ENCODE results near the gene SNAPC2.
"Not testable (repeated sequence)": the region's sequence is repeated elsewhere in the genome, so short reads cannot be mapped to it uniquely, and the experiment has no call there.

Gene SNAPC2

GRCh38 chr19:7893362-7894101, 26.6 kb upstream of the SNAPC2 start:
- peak in 2 of 3 donors; percentile 52 to 68 for DNase-seq
- H3K36me3 ChIP-seq (ENCODE audit: control insufficient read depth in 4 of 4, insufficient read depth in 4 of 4, low read length in 3 of 4); H3K9me3 ChIP-seq (ENCODE audit: control extremely low read depth in 1 of 5, control insufficient read depth in 4 of 5, insufficient read depth in 2 of 5, low read depth in 1 of 5, low read length in 4 of 5); H3K4me3 ChIP-seq (ENCODE audit: control insufficient read depth in 1 of 7, extremely low read depth in 1 of 7, insufficient read depth in 4 of 7, low read depth in 2 of 7, low read length in 6 of 7); CTCF ChIA-PET; POLR2A ChIA-PET; H3K27ac ChIP-seq (ENCODE audit: insufficient read depth in 1 of 2, low read depth in 1 of 2, low read length in 2 of 2, poor library complexity in 1 of 2, severe bottlenecking in 2 of 2); H3K4me1 ChIP-seq (ENCODE audit: control extremely low read depth in 1 of 4, control insufficient read depth in 4 of 4, insufficient read depth in 4 of 4, low read length in 3 of 4): not testable (repeated sequence)
- WGBS (ENCODE audit: insufficient coverage), result 83% methylated on average over 10 of the region's 18 CpGs
- peaks cover 0 to 17% (median 7%) of the 10 kb centered on the region in 5 experiments for H3K27me3 ChIP-seq (replicated peaks in 2 of 5; ENCODE audit: control insufficient read depth in 4 of 5, insufficient read depth in 5 of 5, low read length in 4 of 5)

GRCh38 chr19:7894612-7895309, 25.4 kb upstream of the SNAPC2 start:
- no peak for DNase-seq
- Histone ChIP-seq H3K27ac (ENCODE audit: insufficient read depth in 1 of 2, low read depth in 1 of 2, low read length in 2 of 2, poor library complexity in 1 of 2, severe bottlenecking in 2 of 2) (no peak overlapping the region), H3K4me1 (ENCODE audit: control extremely low read depth in 1 of 4, control insufficient read depth in 4 of 4, insufficient read depth in 4 of 4, low read length in 3 of 4) (peaks cover 0 to 3% (median 0%) of the 10 kb centered on the region in 4 experiments), H3K4me3 (ENCODE audit: control insufficient read depth in 1 of 7, extremely low read depth in 1 of 7, insufficient read depth in 4 of 7, low read depth in 2 of 7, low read length in 6 of 7) (no peak overlapping the region), H3K27me3 (replicated peaks in 2 of 5; ENCODE audit: control insufficient read depth in 4 of 5, insufficient read depth in 5 of 5, low read length in 4 of 5) (peaks cover 0 to 6% (median 3%) of the 10 kb centered on the region in 5 experiments), H3K36me3 (ENCODE audit: control insufficient read depth in 4 of 4, insufficient read depth in 4 of 4, low read length in 3 of 4) (no peaks in the 10 kb centered on the region), H3K9me3 (ENCODE audit: control extremely low read depth in 1 of 5, control insufficient read depth in 4 of 5, insufficient read depth in 2 of 5, low read depth in 1 of 5, low read length in 4 of 5) (no peaks in the 10 kb centered on the region)
- ChIA-PET POLR2A (no interaction called here), CTCF (no interaction called here)
- 85% methylated on average over 14 of the region's 18 CpGs for WGBS (ENCODE audit: insufficient coverage)

- Histone ChIP-seq H3K27me3 (replicated peaks in 2 of 5; ENCODE audit: control insufficient read depth in 4 of 5, insufficient read depth in 5 of 5, low read length in 4 of 5) (peaks cover 0 to 6% (median 0%) of the 10 kb centered on the region in 5 experiments), H3K36me3 (ENCODE audit: control insufficient read depth in 4 of 4, insufficient read depth in 4 of 4, low read length in 3 of 4) (no peaks in the 10 kb centered on the region), H3K4me3 (ENCODE audit: control insufficient read depth in 1 of 7, extremely low read depth in 1 of 7, insufficient read depth in 4 of 7, low read depth in 2 of 7, low read length in 6 of 7) (no peak overlapping the region), H3K9me3 (ENCODE audit: control extremely low read depth in 1 of 5, control insufficient read depth in 4 of 5, insufficient read depth in 2 of 5, low read depth in 1 of 5, low read length in 4 of 5) (no peaks in the 10 kb centered on the region), H3K27ac (ENCODE audit: insufficient read depth in 1 of 2, low read depth in 1 of 2, low read length in 2 of 2, poor library complexity in 1 of 2, severe bottlenecking in 2 of 2) (no peak overlapping the region), H3K4me1 (ENCODE audit: control extremely low read depth in 1 of 4, control insufficient read depth in 4 of 4, insufficient read depth in 4 of 4, low read length in 3 of 4) (peaks cover 0 to 3% (median 0%) of the 10 kb centered on the region in 4 experiments)
- whole genome bisulfite sequencing (ENCODE audit: insufficient coverage), result 95% methylated on average over 13 of the region's 13 CpGs
- ChIA-PET CTCF (no interaction called here), POLR2A (no interaction called here)
- DNase-seq, result no peak
Observed at GRCh38 chr19:7895565-7895964, 24.6 kb upstream of the SNAPC2 start.

GRCh38 chr19:7897292-7897691, 22.8 kb upstream of the SNAPC2 start:
- no peaks in the 10 kb centered on the region for H3K9me3 ChIP-seq (ENCODE audit: control extremely low read depth in 1 of 5, control insufficient read depth in 4 of 5, insufficient read depth in 2 of 5, low read depth in 1 of 5, low read length in 4 of 5)
- H3K27ac ChIP-seq (ENCODE audit: insufficient read depth in 1 of 2, low read depth in 1 of 2, low read length in 2 of 2, poor library complexity in 1 of 2, severe bottlenecking in 2 of 2), result no peak overlapping the region
- peaks cover 0 to 3% (median 0%) of the 10 kb centered on the region in 4 experiments for H3K36me3 ChIP-seq (ENCODE audit: control insufficient read depth in 4 of 4, insufficient read depth in 4 of 4, low read length in 3 of 4)
- CTCF ChIA-PET, result interaction anchor here (1.6 to 2.0 kb wide), 2 partner anchors 29 to 44 kb away, joined by 4 to 6 read pairs; no protein-coding TSS in a partner anchor
- H3K27me3 ChIP-seq (replicated peaks in 2 of 5; ENCODE audit: control insufficient read depth in 4 of 5, insufficient read depth in 5 of 5, low read length in 4 of 5), result peaks cover 0 to 3% (median 0%) of the 10 kb centered on the region in 5 experiments
- H3K4me3 ChIP-seq (ENCODE audit: control insufficient read depth in 1 of 7, extremely low read depth in 1 of 7, insufficient read depth in 4 of 7, low read depth in 2 of 7, low read length in 6 of 7), result no peak overlapping the region
- WGBS (ENCODE audit: insufficient coverage), result 90% methylated on average over 9 of the region's 11 CpGs
- POLR2A ChIA-PET, result no interaction called here
- peaks cover 0 to 3% (median 0%) of the 10 kb centered on the region in 4 experiments for H3K4me1 ChIP-seq (ENCODE audit: control extremely low read depth in 1 of 4, control insufficient read depth in 4 of 4, insufficient read depth in 4 of 4, low read length in 3 of 4)
- DNase-seq, result no peak

- Histone ChIP-seq H3K27me3 (replicated peaks in 2 of 5; ENCODE audit: control insufficient read depth in 4 of 5, insufficient read depth in 5 of 5, low read length in 4 of 5) (peaks cover 0 to under 1% (median 0%) of the 10 kb centered on the region in 5 experiments), H3K9me3 (ENCODE audit: control extremely low read depth in 1 of 5, control insufficient read depth in 4 of 5, insufficient read depth in 2 of 5, low read depth in 1 of 5, low read length in 4 of 5) (no peaks in the 10 kb centered on the region), H3K36me3 (ENCODE audit: control insufficient read depth in 4 of 4, insufficient read depth in 4 of 4, low read length in 3 of 4) (peaks cover 0 to 3% (median 0%) of the 10 kb centered on the region in 4 experiments), H3K27ac (ENCODE audit: insufficient read depth in 1 of 2, low read depth in 1 of 2, low read length in 2 of 2, poor library complexity in 1 of 2, severe bottlenecking in 2 of 2) (no peak overlapping the region), H3K4me1 (ENCODE audit: control extremely low read depth in 1 of 4, control insufficient read depth in 4 of 4, insufficient read depth in 4 of 4, low read length in 3 of 4) (peaks cover 0 to 10% (median 9%) of the 10 kb centered on the region in 4 experiments), H3K4me3 (ENCODE audit: control insufficient read depth in 1 of 7, extremely low read depth in 1 of 7, insufficient read depth in 4 of 7, low read depth in 2 of 7, low read length in 6 of 7) (no peak overlapping the region)
- 97% methylated on average over 16 of the region's 16 CpGs for WGBS (ENCODE audit: insufficient coverage)
- DNase-seq, result no peak
- ChIA-PET CTCF (interaction anchor here (1.1 kb wide), 1 partner anchor 37 kb away, joined by 3 read pairs; no protein-coding TSS in a partner anchor), POLR2A (no interaction called here)
Observed at GRCh38 chr19:7898967-7899366, 21.2 kb upstream of the SNAPC2 start.

GRCh38 chr19:7899751-7900378, 20.3 kb upstream of the SNAPC2 start:
- peaks cover 0 to 18% (median 16%) of the 10 kb centered on the region in 4 experiments for H3K4me1 ChIP-seq (ENCODE audit: control extremely low read depth in 1 of 4, control insufficient read depth in 4 of 4, insufficient read depth in 4 of 4, low read length in 3 of 4)
- H3K4me3 ChIP-seq (ENCODE audit: control insufficient read depth in 1 of 7, extremely low read depth in 1 of 7, insufficient read depth in 4 of 7, low read depth in 2 of 7, low read length in 6 of 7), result no peak overlapping the region
- no peaks in the 10 kb centered on the region for H3K27me3 ChIP-seq (replicated peaks in 2 of 5; ENCODE audit: control insufficient read depth in 4 of 5, insufficient read depth in 5 of 5, low read length in 4 of 5)
- CTCF ChIA-PET, result interaction anchor here (0.8 to 2.6 kb wide), 5 partner anchors 17 to 46 kb away, joined by 3 to 10 read pairs (median 3); no protein-coding TSS in a partner anchor
- POLR2A ChIA-PET, result no interaction called here
- DNase-seq, result no peak
- no peak overlapping the region for H3K27ac ChIP-seq (ENCODE audit: insufficient read depth in 1 of 2, low read depth in 1 of 2, low read length in 2 of 2, poor library complexity in 1 of 2, severe bottlenecking in 2 of 2)
- 96% methylated on average over 34 of the region's 34 CpGs for WGBS (ENCODE audit: insufficient coverage)
- H3K9me3 ChIP-seq (ENCODE audit: control extremely low read depth in 1 of 5, control insufficient read depth in 4 of 5, insufficient read depth in 2 of 5, low read depth in 1 of 5, low read length in 4 of 5), result no peaks in the 10 kb centered on the region
- peaks cover 0 to 3% (median 0%) of the 10 kb centered on the region in 4 experiments for H3K36me3 ChIP-seq (ENCODE audit: control insufficient read depth in 4 of 4, insufficient read depth in 4 of 4, low read length in 3 of 4)

All from common myeloid progenitor, CD34-positive (primary cell).